NCI-H2029 treated with DMSO at 0.1 percent for 48 hours (cell line): ENCODE results near the gene PALS1.
"Not testable (repeated sequence)": the region's sequence is repeated elsewhere in the genome, so short reads cannot be mapped to it uniquely, and the experiment has no call there.

ENCODE experiments used
- DNase-seq: peaks from one replicate; lab custom pipeline; 2025; lab: John Stamatoyannopoulos, UW

PALS1 gene

DNA sequence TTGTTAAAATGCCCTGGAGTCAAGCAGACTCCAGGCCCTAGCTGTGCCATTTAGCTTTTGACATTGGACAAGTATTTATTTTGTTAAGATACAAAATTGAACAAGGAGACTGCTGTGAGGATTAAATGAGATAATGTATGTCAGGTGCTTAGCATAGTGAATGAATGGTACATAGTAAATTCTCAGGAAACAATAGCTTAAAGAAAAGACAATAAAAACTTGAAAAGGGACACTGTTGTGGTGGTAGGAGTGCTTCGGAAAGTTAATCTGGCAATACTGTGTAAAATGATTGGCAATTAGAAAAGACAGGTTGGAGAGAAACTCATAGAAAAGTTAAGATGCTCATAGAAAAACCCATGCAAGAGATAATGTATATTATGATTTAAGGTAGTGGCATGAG, 19.7 kb downstream of the PALS1 start:
- no peak for DNase-seq

DNA sequence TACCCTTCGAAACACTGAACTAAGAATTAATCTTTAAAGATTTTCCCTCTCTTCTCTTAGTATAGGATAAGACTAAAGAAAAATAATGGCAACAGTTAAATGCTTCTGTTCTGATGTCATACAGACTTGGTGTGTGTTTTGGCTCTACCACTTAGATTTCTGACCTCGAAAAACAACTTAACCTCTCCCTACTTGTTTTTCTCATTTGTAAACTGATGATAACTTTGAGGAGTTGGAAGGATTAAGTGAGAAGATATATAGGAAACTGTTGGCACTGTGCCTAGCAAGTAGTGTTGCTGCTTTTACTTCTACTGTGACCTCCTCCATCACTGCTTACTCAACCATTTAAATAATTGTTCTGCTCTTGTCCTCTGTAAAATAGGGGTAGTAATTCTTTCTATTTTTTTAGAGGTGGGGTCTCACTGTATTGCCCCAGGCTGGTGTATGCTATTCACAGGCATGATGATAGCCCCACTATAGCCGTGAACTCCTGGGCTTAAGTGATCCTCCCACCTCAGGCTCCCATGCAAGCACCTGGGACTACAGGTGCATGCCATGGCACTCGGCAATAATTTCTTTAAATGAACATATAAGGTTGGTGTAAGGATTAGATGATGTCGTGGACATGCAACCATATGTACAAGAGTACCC, 22.4 kb downstream of the PALS1 start:
- DNase-seq, result no peak

GRCh38 chr14:67265131-67265530, 23.9 kb downstream of the PALS1 start:
- no peak for DNase-seq

DNA sequence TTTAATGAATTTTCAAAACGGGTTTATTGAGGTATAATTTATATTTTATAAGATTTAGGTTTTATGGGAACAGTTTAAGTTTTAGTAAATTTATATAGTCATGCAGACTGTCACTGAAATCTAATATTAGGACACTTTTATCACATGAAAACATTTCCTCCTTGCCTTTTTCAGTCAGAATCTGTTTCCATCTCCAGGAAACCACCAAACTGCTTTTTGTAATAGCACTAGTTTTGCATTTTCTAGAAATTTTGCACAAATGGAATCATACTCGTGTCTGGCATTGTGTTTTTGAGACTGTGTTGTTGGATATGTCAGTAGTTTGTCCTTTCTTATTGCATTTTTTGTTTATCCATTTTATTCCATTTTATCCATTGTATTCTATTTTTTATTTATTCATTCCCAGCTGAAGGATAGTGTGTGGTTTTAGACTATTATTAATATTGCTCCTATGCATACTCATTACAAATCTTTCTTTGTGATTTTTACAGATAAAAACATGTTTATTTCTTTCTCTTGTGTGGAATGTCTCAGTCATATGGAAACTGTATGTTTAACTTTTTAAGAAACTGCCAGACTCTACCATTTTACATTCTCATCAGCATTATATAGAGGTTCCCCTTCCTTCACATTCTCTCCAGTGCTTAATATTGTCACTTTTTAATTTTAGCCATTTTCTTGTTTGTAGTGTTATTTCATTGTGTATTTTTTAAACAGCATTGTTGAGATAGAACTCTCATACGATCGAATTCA, 26.5 kb downstream of the PALS1 start:
- no peak for DNase-seq

DNA sequence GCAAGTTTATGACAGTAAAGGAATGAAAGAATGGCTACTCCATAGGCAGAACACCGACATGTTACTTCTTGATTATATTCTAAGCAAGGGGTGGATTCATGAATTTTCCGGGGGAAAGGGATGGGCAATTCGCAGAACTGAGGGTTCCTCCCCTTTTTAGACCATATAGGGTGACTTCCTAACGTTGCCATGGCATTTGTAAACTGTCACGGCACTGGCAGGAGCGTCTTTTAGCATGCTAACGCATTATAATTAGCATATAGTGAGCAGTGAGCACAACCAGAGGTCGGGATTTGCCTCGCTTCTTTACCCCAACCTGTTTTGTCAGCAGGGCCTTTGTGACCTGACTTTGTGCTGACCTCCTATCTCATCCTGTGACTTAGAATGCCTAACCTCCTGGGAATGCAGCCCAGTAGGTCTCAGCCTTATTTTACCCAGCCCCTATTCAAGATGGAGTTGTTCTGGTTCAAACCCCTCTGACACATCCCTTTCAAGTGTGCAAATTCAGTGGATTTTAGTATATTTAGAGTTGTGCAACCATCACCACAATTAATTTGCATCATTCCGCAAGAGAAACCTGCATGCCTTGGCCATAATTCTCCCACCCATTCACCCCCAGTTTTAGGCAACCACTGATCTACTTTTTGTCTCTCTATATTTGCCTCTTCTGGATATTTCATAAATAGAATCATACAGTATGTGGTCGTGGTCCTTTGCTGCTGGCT, 27.4 kb downstream of the PALS1 start:
- DNase-seq, result no peak

GRCh38 chr14:67269298-67270060, 28.2 kb downstream of the PALS1 start:
- DNase-seq, result no peak

GRCh38 chr14:67270145-67270753, 29.0 kb downstream of the PALS1 start:
- DNase-seq, result no peak

- no peak for DNase-seq
These were observed 29.7 kb downstream of the PALS1 start for GRCh38 chr14:67270933-67271332.

- not testable (repeated sequence) for DNase-seq
These were observed 32.0 kb downstream of the PALS1 start for GRCh38 chr14:67273281-67273680.

GRCh38 chr14:67276131-67276530, 34.9 kb downstream of the PALS1 start:
- DNase-seq, result no peak

GRCh38 chr14:67280506-67280905, 39.3 kb downstream of the PALS1 start:
- no peak for DNase-seq

- peak; percentile 1 for DNase-seq
These were observed 44.7 kb downstream of the PALS1 start for GRCh38 chr14:67285876-67286452.
